DMS114 treated with DMSO at 0.1 percent for 48 hours (cell line): ENCODE results near the gene VAPB.
A peak's percentile ranks its signal among the peaks of the same experiment; 100 is the strongest.
"Not testable (repeated sequence)": the region's sequence is repeated elsewhere in the genome, so short reads cannot be mapped to it uniquely, and the experiment has no call there.

Experiments
- DNase-seq: peaks from one replicate; lab custom pipeline; 2025; ENCODE audit not compliant: unreplicated experiment; lab: John Stamatoyannopoulos, UW

VAPB gene, protein sequence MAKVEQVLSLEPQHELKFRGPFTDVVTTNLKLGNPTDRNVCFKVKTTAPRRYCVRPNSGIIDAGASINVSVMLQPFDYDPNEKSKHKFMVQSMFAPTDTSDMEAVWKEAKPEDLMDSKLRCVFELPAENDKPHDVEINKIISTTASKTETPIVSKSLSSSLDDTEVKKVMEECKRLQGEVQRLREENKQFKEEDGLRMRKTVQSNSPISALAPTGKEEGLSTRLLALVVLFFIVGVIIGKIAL

DNA sequence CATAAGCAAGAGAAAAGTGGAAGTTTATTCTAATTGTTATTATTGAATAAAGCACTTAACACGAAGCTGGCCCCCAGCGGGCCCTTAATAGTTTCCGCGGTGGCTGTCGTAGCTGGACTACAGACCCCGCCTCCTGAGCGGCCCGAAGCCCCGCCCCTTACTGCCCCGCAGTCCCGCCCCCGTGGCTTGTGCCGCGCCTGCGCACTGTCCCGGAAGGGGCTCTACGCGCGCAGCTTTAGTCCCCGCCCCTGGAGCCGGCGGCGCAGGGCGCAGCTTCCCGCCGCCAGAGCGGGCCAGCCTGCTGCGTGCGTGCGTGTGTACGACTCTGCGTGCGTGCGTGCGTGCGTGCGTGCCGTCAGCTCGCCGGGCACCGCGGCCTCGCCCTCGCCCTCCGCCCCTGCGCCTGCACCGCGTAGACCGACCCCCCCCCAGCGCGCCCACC lies at the start of gene VAPB:
Gene VAPB (plus strand): TSS at position 348 of the 442 bp plus-strand sequence. CDS start 231 bp downstream, outside the sequence.
- DNase-seq, result peak; percentile 84

DNA sequence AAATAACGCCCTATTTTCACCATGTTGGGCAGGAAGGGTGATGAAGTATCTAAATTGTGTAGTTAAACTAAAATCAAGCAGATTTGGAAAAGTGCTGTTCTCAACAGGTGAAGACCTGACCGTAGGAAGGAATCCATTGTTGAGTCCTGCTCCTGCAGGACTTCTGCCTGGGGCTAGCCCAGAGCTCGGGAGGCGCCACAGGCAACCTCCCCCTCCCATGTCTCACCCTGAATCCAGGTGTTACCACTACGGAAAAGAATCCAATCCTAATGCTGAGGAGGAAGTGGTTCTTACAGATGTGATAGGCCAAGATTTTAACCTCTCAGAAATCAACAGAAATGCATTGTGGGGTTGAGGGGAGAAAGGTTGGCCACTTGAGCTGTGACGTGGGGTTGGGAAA lies 49.3 kb upstream of the VAPB start:
- DNase-seq, result no peak

DNA sequence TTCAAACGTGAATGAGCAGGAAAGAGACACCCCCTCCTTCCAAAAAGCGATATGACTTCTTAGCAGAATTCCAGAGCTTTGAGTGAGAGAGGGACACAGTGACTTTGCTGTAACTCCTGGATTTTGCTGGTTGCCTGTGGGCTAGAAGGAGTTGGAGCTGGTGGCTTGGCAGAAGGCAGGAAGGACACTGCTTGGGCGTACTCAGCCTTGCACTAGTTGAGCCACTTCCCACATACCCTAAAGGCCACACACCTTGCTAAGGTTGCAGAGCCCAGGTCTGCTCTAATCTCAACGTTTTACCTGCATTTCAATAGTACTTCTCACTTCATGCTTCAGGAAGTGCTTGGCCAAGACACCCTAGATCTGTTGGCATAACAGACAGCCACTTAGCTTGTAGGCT lies 48.9 kb upstream of the VAPB start:
- DNase-seq, result no peak

DNA sequence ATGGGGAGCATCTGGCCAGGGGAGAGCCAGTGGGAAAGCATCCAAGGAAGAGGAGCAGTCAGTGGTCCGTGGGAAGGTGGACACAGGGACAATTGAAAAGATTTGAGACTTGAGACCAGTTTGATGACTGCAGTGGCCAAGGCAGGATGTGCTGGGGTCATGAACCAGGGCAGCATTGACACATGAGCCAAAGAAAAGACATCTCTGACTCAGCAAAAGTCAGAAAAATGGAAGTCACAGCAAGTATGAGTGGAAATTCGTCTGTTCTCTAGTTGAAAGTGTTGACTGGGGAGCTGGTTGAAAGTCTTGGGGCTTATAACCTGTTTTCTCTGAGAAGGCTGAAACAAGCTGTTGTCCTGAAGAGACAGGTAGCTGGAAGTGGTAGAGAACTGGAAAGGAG lies 48.2 kb upstream of the VAPB start:
- DNase-seq, result no peak

DNA sequence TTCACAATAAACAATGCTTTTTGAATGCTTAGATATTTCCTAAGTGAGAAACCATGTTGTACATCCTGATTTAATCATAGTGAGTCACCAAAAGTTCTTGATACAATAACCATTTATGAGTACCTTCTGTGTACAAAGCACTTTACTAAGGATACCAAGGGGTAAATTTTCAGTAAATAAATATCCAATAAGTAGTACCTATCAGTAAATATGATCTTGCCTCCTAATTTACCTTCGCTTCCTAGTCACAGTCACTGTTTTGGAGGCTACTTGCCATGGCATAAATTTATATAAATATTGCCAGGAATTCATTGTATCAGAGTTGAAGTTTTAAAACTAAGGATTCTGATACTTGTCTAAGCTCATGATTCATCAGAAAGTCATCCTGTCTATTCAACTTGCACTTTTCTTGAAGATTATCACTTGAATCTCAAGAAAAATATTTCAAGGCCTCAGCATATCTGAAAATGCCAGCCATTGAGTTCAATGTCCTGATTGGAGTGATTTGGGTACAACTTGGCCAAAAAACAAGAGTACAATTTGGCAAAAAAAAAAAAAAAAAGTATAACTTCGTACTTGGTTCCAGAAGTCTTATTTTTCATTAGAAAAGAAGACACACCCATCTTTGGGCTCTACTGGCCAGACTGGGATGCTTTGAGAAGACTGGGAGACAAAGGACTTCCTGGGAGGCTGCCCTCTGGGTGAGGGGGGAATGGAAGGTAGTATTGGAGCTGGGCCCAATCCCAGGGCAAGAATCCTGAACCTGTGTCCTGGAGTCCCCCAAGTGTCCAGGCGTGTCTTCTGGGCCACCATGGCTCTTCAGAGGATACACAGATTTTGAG lies 46.7 kb upstream of the VAPB start:
- DNase-seq, result no peak

DNA sequence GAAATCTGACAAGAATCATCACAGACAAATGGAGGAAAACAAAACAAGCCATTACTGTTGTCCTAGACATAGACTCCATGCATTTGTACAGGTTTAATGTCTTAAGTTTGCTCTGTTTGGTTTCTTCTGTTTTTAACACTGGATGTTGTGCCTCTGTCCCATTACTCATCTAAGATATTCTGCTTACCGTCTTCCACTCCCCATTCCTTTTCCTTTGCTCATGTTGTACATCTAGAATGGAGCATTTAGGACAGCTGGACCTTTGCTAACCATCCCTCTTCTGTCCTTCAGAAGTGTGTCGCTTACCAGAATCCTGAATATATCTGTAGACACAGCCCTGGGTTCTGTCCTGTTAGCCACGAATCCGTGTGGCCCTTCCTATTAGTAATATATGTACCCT lies 44.3 kb upstream of the VAPB start:
- no peak for DNase-seq

DNA sequence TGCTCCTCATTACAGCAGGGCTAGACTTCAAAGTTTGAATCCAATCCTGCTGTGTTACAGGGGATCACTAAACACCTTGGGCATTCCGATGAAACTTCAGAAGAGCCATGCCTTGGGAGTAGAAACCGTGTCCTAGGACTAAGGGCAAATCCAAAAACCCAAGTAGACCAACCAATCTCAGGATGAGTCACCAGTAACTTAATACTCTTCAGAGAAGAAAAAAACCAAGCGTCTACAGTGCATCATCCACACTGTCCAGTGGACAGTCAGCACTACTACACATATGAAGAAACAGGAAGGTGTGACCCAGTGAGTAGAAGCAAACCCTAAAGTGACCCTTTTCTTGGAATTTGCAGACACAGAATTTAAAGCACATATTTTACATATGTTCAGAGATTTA lies 39.5 kb upstream of the VAPB start:
- no peak for DNase-seq

DNA sequence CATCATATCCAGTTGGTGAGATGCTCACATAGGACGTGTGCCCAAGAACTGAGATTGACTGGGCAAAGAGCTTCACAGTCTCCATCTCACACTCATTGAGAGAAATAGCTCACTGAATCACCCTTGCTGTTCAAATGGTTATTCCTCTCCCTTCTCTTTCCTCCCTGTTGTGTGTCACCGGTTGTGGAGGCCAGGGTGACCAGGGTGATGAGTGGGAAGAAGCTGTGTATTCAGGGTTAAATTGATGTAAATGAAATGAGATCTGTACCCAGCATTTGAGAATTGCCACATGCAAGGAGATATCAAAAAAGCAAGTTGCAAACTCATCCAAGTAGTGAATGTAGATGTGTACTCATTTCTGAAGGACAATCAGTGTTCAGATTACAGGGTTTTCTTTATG lies 36.6 kb upstream of the VAPB start:
- DNase-seq, result no peak

DNA sequence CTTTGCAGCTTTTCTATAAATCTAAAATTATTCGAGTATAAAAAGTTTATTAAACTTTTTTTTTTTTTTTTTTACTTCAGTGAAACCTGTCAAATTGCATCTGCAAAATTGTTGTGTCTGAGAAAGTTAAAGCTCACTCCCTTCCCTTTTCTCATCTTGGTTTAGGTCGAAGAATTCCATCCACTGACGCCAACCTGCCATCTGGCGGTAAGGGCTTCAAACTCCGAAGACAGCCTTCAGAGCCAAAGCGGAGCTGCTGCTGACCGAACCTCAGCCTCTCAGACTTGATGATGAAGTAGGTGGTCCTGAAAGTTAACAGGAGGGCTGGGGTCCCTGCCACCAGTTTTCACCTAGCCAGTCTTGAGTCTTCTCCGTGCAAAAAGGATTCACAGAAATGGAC lies 29.6 kb upstream of the VAPB start:
- no peak for DNase-seq

DNA sequence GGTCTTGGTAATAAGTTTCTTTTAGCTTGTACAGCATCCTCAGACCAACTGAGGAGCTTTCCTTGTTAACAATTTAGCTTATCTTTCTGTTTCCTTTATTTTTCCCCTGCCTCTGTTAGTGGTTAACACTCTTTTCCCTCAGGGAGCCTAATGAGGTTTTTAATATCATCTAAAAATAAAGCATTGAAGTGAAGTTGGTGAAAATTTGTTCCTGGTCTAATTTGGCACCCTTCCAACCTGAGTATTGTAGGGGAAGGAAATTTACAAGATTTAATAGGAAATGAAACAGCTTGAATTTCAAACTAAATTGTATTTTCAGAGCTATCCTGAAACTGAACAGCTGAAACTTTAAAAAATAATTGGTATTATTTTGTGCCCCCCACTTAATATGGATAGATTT lies 28.1 kb upstream of the VAPB start:
- no peak for DNase-seq

DNA sequence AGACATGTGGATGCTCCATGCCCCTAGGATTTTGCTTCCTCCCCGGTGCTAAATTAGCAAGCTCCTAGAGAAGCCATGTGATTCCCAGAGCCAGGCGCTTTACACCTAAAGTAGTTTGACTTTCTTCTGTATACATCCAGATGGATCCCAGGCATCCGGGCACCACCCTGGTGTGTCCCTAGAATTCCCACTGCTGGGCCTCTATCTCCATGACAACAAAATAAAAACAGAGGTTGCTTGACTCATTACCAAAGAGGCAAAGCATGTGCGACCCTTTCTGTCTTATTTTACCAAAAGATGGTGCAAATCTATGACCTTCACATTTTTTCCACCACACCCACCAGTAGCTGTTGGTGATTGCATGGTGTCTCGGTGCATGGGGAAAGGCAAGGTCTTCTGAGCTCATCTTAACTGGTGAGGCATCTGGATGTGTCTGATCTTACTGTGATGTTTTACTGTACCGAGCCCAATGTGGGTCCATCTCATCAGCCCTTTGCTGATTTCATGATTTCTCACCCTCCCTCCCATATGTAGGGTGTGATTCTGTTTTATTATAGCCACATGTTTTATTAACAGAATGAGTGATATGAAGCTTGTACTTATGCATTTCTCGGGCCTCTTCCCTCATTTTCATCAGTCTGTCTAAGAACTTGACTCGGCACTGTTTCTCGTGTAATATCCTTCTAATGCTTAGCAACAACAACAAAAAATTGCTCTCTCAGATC lies 27.4 kb upstream of the VAPB start:
- no peak for DNase-seq

DNA sequence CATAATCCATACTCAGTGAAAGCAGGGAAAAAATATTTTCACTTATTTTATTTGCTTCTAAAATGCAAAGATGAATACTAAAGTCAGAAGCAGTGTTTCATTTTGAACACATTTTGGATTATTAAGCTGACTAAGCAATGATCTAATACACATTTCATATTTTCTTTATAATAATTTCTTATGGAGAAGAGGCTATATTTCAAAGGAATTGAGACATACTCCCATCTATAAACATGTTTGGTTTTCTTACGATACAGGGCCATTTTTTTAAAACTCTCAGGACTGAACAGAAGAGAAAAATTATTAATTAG lies 26.9 kb upstream of the VAPB start:
- no peak for DNase-seq

DNA sequence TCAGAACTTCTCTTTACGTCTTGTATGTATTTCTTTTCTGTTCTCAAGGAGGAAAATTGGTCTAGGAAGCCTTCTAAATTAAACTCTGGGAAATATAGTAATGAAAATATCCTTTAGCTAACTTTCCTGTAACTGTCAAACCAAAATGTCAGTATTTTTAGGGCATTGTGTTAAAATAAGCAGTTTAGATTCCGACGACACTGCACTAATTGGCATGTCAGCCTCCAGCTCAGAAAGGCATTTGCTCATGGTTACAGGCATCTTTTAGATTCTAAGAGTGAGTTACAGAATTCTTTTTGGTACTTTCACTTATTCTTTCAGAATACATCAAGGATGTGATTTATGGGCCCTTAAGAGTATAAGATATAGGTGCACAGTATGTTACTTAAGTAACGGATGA lies 26.1 kb upstream of the VAPB start:
- DNase-seq, result no peak

DNA sequence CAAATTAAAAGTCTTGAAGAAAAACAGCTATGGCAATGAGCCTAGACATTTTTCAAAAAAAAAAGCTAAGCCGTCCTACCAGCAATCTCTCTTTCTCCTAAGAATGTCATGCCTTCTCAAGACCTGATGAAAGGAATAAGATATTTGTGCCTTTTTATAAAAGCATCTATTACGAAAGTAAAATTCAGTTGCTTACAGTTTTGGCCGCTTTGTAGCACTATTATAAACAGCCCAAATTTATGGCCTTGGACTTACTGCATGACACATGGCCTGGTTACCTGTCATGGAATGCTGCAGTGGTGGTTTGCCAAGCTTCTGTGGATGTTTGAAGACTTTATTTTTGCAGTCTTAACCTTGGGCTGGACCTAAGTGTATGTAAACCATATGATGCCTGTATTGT lies 22.2 kb upstream of the VAPB start:
- no peak for DNase-seq

DNA sequence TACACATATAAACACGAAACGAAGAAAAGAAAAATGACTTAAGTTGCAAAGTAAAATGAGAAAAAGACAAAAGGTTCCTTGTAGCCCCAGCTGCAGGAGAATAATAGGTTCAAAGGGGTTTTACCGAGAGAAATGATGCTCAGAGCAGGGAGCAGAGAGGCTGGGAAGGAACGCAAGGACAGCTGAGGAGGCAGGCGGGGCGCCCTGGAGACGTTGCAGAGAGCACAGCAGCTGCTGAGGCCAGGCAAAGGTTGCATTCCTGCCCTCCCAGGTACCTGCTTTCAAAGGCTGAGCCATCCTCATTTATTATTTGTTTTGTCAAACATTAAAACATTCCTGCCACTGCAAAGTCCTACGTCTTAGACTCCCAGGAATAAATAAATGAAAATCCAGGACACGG lies 16.2 kb upstream of the VAPB start:
- no peak for DNase-seq

DNA sequence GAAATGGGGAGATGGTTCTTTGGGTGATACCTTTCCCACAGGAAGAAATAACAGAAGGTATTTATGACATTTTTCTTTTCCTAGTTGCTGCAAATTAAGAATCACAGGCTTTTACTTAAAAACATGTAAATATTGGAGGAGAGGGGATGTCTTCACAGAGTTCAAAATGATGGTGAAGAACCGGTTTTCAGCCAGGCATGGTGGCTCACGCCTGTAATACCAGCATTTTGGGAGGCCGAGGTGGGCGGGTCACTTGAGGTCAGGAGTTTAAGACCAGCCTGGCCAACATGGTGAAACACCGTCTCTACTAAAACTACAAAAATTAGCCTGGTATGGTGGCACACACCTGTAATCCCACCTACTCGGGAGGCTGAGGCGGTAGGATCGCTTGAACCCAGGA lies 15.7 kb upstream of the VAPB start:
- not testable (repeated sequence) for DNase-seq

DNA sequence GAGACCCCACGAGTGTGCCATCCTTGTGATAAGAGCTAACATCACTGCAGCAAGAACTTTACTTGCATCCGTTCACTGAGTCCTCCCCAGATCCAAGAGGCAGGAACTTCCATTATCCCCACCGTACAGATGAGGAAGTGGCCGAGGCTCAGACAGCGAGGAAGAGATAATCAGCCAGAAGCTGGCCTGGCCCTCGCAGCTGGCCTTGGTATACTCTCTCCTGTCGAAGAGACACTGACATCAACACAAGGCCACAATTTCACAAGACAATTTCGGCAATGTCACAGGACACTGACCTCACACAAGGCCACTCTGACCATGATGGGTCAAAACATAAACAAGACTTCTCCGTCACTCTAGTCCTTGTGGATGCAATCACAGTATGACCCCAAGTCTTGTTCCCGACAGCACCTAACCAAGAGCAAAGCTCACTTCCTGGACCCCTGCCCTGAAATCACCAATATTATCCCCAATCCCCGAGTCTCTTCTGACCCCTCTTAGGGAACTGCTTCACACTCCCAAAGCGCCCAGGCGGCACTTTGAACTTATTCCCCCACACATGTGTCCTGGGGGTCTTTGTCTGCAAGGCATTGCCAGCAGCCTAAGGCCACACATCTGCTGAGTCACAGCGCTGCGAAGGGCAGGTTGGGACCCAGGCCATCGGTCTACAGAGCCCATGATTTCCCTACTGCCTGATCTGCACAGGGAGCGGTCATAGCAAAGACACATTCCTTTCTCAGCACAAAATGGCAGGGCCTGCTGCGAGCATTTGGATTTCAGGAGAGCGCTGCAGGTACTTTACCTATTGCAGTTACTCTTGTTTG lies 14.8 kb upstream of the VAPB start:
- DNase-seq, result no peak

DNA sequence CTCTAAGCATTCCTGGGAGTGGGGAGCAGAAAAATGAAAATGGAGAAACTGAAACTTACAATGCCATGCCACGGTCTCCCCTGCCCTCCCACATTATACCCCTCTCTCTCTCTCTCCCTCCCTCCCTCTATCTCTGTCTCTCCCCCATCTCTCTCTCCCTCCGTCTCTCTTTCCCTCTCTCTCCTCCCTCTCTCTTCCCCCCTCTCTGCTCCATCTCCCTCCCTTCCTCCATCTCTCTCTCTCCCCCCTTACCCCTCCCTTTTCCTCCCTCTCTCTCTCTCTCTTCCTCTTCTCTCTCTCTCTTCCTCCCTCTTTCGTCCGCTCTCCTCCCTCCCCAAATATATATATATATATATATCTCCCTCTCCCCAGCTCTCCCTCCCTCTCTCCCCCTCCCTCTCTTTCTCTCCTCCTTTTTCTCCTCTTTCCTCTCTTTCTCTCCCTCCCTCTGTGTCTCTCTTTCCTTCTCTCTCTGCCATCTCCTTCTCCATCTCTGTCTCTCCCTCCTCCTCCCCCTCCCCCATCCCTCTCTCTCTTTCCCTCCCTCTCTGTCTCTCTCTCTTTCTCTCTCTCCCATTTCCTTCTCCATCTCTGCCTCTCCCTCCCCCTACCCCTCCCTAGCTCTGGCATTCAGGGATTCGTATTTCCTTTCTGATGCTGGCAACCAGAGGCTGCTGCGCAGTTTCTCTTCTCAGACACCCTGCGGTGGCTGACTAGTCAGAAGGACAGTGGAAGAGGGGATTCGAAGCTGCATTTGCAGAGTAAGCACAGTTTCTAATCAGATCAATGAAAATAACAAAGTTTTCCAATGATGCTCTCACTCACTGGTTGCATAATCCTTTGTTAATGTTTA lies 13.9 kb upstream of the VAPB start:
- no peak for DNase-seq

DNA sequence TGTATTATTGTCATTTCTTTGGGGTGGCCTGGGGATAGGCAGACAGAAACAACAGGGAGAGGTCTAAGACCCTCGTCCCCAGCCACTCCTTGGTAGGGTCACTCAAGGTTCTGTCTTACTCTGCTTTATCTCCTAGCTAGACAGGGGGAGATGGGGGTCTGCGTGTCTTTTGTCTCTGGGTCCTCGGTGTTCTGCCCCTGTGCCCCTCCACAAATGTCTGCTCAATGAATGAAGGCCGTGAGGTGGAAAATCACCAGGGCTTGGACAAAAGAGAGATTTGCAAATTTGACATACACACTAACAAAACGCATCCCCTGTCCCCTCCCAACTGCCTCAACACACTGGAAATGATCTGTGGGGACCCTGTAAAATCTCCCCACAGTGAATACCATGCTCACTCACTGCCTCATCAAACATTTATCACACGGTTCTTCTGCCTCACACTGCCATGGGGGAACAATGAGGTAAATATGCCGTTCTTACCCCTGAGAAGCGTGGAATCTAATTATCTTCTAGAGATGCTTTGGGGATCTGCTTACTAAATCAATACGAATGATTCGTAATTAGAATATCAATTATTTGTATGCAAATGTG lies 13.2 kb upstream of the VAPB start:
- no peak for DNase-seq

DNA sequence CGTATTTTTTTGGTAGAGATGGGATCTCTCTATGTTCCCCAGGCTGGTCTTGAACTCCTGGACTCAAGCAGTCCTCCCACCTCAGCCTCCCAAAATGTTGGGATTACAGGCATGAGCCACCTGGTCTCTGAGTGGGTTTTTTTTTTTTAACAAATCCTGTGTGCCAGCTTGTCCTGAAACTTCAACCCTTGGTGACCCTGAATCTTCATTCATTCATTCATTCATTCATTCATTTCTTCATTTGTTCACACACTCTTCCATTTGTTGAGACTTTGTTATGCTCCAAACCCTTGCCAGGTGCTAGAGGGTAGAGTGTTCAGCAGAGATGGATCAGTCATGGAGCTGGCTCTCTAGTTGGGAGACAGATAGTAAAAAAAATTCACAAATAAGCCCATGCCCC lies 12.0 kb upstream of the VAPB start:
- DNase-seq, result no peak
